ENCODE measurements around the gene LRRC47.
"Not testable (repeated sequence)": the region's sequence is repeated elsewhere in the genome, so short reads cannot be mapped to it uniquely, and the experiment has no call there.

Gene LRRC47

GRCh38 chr1:3753656-3754454, 42.4 kb downstream of the LRRC47 start:
- ChIA-PET POLR2A (interaction anchor here (1.8 kb wide), 1 partner anchor 14 kb away, joined by 4 read pairs; no protein-coding TSS in a partner anchor), CTCF (interaction anchor here (0.7 kb wide), 1 partner anchor 191 kb away, joined by 3 read pairs; no protein-coding TSS in a partner anchor)
- TF ChIP-seq, protein P1, sequence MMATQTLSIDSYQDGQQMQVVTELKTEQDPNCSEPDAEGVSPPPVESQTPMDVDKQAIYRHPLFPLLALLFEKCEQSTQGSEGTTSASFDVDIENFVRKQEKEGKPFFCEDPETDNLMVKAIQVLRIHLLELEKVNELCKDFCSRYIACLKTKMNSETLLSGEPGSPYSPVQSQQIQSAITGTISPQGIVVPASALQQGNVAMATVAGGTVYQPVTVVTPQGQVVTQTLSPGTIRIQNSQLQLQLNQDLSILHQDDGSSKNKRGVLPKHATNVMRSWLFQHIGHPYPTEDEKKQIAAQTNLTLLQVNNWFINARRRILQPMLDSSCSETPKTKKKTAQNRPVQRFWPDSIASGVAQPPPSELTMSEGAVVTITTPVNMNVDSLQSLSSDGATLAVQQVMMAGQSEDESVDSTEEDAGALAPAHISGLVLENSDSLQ (IDR thresholded peaks at IDR 0.05), result no peak
- TF ChIP-seq NFRKB (IDR thresholded peaks at IDR 0.05) (no peak), HDGF (IDR thresholded peaks at IDR 0.05; ENCODE audit: borderline replicate concordance) (no peak), FOXM1 (IDR thresholded peaks at IDR 0.05; ENCODE audit: borderline replicate concordance) (no peak), ARNT (IDR thresholded peaks at IDR 0.05) (no peak), LEF1 (IDR thresholded peaks at IDR 0.05; ENCODE audit: borderline replicate concordance) (no peak), ELF4 (IDR thresholded peaks at IDR 0.05) (no peak), BHLHE40 (IDR thresholded peaks at IDR 0.05; ENCODE audit: borderline replicate concordance) (no peak), CTBP1 (IDR thresholded peaks at IDR 0.05; ENCODE audit: borderline replicate concordance) (no peak), SP1 (IDR thresholded peaks at IDR 0.05) (no peak), FOXK2 (IDR thresholded peaks at IDR 0.05) (no peak), FOXA1 (IDR thresholded peaks at IDR 0.05) (no peak), SUZ12 (IDR thresholded peaks at IDR 0.05) (no peak), L3MBTL2 (conservative IDR thresholded peaks at IDR 0.05) (no peak), TARDBP (IDR thresholded peaks at IDR 0.05) (no peak), ZNF384 (IDR thresholded peaks at IDR 0.05) (no peak)
- DNase-seq (ENCODE audit: extremely low spot score), result no peak

DNA sequence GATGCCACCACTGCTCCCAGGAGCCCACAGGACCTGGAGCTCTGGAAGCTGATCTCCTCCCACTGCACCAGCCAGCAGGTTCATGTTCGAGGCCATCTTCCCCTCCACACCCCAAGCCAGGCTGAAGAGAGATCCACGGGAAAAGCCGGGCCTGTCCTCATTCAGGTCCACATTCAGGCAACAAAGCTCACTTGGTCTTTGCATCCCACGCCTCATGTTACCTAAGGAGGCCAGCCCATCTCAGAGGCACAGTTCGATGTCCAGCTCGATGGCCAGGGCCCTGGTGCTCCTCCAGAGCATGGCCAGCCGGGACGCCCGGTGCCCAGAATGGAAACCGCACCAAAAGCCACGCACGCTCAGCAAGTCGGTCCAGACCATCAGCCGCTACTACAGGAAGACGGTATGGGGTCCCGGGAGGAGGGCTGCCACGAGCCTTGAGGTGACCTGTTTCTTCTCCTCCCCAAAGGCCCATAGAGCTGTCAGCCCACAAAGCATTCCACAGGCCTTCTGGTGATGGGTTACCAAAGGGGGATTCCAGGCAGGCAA, 43.8 kb downstream of the LRRC47 start, which contains the start of gene CCDC27:
CCDC27 (plus strand) TSS at position 51 of the 546 bp plus-strand sequence; CDS start at position 83, 32 bp downstream.
- TF ChIP-seq FOXA1 (IDR thresholded peaks at IDR 0.05), result no peak
- no peak for TF ChIP-seq ZNF384 (IDR thresholded peaks at IDR 0.05)
- no peak for TF ChIP-seq SUZ12 (IDR thresholded peaks at IDR 0.05)
- TF ChIP-seq FOXM1 (IDR thresholded peaks at IDR 0.05; ENCODE audit: borderline replicate concordance), result no peak
- no peak for TF ChIP-seq ARNT (IDR thresholded peaks at IDR 0.05)
- TF ChIP-seq NFRKB (IDR thresholded peaks at IDR 0.05), result no peak
- TF ChIP-seq ELF4 (IDR thresholded peaks at IDR 0.05), result no peak
- TF ChIP-seq TARDBP (IDR thresholded peaks at IDR 0.05), result no peak
- no peak for TF ChIP-seq SP1 (IDR thresholded peaks at IDR 0.05)
- TF ChIP-seq, protein P1 (IDR thresholded peaks at IDR 0.05), result no peak
- TF ChIP-seq HDGF (IDR thresholded peaks at IDR 0.05; ENCODE audit: borderline replicate concordance), result no peak
- TF ChIP-seq L3MBTL2 (conservative IDR thresholded peaks at IDR 0.05), result no peak
- no peak for TF ChIP-seq FOXK2 (IDR thresholded peaks at IDR 0.05)
- TF ChIP-seq LEF1 (IDR thresholded peaks at IDR 0.05; ENCODE audit: borderline replicate concordance), result no peak
- no peak for TF ChIP-seq CTBP1 (IDR thresholded peaks at IDR 0.05; ENCODE audit: borderline replicate concordance)
- TF ChIP-seq BHLHE40 (IDR thresholded peaks at IDR 0.05; ENCODE audit: borderline replicate concordance), result no peak
- POLR2A ChIA-PET, result no interaction called here
- CTCF ChIA-PET, result no interaction called here
- DNase-seq (ENCODE audit: extremely low spot score), result no peak

DNA sequence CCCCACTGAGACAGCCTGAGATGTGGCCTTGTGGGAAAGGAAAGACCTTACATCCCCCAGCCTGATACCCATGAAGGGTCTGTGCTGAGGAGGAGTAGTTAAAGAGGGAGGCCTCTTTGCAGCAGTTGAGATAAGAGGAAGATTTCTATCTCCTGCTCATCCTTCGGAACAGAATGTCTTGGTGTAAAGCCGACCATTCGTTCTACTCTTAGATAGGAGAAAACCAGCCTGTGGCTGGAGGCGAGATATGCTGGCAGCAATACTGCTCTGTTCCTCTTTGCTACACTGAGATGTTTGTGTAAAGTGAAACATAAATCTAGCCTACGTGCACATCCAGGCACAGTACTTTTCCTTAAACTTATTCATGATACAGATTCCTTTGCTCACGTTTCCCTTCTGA, 45.6 kb downstream of the LRRC47 start:
- DNase-seq (ENCODE audit: extremely low spot score), result no peak
- ChIA-PET CTCF (no interaction called here), POLR2A (no interaction called here)
- TF ChIP-seq L3MBTL2 (conservative IDR thresholded peaks at IDR 0.05) (no peak), ARNT (IDR thresholded peaks at IDR 0.05) (no peak), HDGF (IDR thresholded peaks at IDR 0.05; ENCODE audit: borderline replicate concordance) (no peak), FOXK2 (IDR thresholded peaks at IDR 0.05) (no peak), NFRKB (IDR thresholded peaks at IDR 0.05) (no peak), FOXM1 (IDR thresholded peaks at IDR 0.05; ENCODE audit: borderline replicate concordance) (no peak), CTBP1 (IDR thresholded peaks at IDR 0.05; ENCODE audit: borderline replicate concordance) (no peak), SP1 (IDR thresholded peaks at IDR 0.05) (no peak), FOXA1 (IDR thresholded peaks at IDR 0.05) (no peak), SUZ12 (IDR thresholded peaks at IDR 0.05) (no peak), ZNF384 (IDR thresholded peaks at IDR 0.05) (no peak)

- ChIA-PET POLR2A (no interaction called here), CTCF (no interaction called here)
- DNase-seq (ENCODE audit: extremely low spot score), result no peak
- TF ChIP-seq ARNT (IDR thresholded peaks at IDR 0.05), result no peak
- no peak for TF ChIP-seq FOXM1 (IDR thresholded peaks at IDR 0.05; ENCODE audit: borderline replicate concordance)
- TF ChIP-seq ELF4 (IDR thresholded peaks at IDR 0.05), result no peak
These were observed 46.8 kb downstream of the LRRC47 start for GRCh38 chr1:3749512-3749911.

GRCh38 chr1:3748316-3748900, 47.9 kb downstream of the LRRC47 start:
- CTCF ChIA-PET; DNase-seq (ENCODE audit: extremely low spot score); POLR2A ChIA-PET: not testable (repeated sequence)

- no peak for DNase-seq (ENCODE audit: extremely low spot score)
- CTCF ChIA-PET, result no interaction called here
- POLR2A ChIA-PET, result no interaction called here
- TF ChIP-seq LEF1 (IDR thresholded peaks at IDR 0.05; ENCODE audit: borderline replicate concordance) (no peak), SP1 (IDR thresholded peaks at IDR 0.05) (no peak), TARDBP (IDR thresholded peaks at IDR 0.05) (no peak), ARNT (IDR thresholded peaks at IDR 0.05) (no peak), FOXK2 (IDR thresholded peaks at IDR 0.05) (no peak), BHLHE40 (IDR thresholded peaks at IDR 0.05; ENCODE audit: borderline replicate concordance) (no peak), FOXA1 (IDR thresholded peaks at IDR 0.05) (no peak), ELF4 (IDR thresholded peaks at IDR 0.05) (no peak), FOXM1 (IDR thresholded peaks at IDR 0.05; ENCODE audit: borderline replicate concordance) (no peak), CTBP1 (IDR thresholded peaks at IDR 0.05; ENCODE audit: borderline replicate concordance) (no peak), ZNF384 (IDR thresholded peaks at IDR 0.05) (no peak), L3MBTL2 (conservative IDR thresholded peaks at IDR 0.05) (no peak)
- TF ChIP-seq, protein P1 (IDR thresholded peaks at IDR 0.05), result no peak
These were observed 48.4 kb downstream of the LRRC47 start for GRCh38 chr1:3747903-3748302.

Data from HEK293T (cell line).